ENCODE data around the gene SPTBN5.

SPTBN5 gene

GRCh38 chr15:41825572-41826535, 68.0 kb downstream of the SPTBN5 start:
- Histone ChIP-seq H3K9me2 (replicated peaks; ENCODE audit: low read depth, low read length) (no peaks in the 10 kb centered on the region), H3K9me3 (ENCODE audit: insufficient read depth, low read depth, low read length) (no peaks in the 10 kb centered on the region), H2AFZ (ENCODE audit: low read length) (no peak overlapping the region), H4K20me1 (ENCODE audit: insufficient read depth, low read length, poor library complexity, severe bottlenecking) (no peaks in the 10 kb centered on the region), H3K4me3 (ENCODE audit: low read length, poor library complexity, severe bottlenecking) (no peak overlapping the region), H3K9ac (ENCODE audit: low read depth, low read length, poor library complexity, severe bottlenecking) (no peak overlapping the region), H3K4me1 (ENCODE audit: insufficient read depth, low read length, poor library complexity, severe bottlenecking) (peaks cover 33% of the 10 kb centered on the region), H3K27me3 (ENCODE audit: insufficient read depth, low read length, poor library complexity, severe bottlenecking) (no peaks in the 10 kb centered on the region), H3F3A (ENCODE audit: low read depth) (no peaks in the 10 kb centered on the region), H3K36me3 (ENCODE audit: insufficient read depth, low read length) (peaks cover 32% of the 10 kb centered on the region; the same call in 1 of the 2 replicates), H3K79me2 (ENCODE audit: insufficient read depth, low read length) (peaks cover 25% of the 10 kb centered on the region), H3K4me2 (ENCODE audit: low read depth, low read length, poor library complexity, severe bottlenecking) (no peak overlapping the region)
- TF ChIP-seq, protein P1, sequence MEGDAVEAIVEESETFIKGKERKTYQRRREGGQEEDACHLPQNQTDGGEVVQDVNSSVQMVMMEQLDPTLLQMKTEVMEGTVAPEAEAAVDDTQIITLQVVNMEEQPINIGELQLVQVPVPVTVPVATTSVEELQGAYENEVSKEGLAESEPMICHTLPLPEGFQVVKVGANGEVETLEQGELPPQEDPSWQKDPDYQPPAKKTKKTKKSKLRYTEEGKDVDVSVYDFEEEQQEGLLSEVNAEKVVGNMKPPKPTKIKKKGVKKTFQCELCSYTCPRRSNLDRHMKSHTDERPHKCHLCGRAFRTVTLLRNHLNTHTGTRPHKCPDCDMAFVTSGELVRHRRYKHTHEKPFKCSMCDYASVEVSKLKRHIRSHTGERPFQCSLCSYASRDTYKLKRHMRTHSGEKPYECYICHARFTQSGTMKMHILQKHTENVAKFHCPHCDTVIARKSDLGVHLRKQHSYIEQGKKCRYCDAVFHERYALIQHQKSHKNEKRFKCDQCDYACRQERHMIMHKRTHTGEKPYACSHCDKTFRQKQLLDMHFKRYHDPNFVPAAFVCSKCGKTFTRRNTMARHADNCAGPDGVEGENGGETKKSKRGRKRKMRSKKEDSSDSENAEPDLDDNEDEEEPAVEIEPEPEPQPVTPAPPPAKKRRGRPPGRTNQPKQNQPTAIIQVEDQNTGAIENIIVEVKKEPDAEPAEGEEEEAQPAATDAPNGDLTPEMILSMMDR (conservative IDR thresholded peaks at IDR 0.05; ENCODE audit: low read length): no peak
- TF ChIP-seq EZH2phosphoT487 (IDR thresholded peaks at IDR 0.05; ENCODE audit: borderline replicate concordance): no peak

GRCh38 chr15:41825145-41825544, 68.7 kb downstream of the SPTBN5 start:
- H3K4me3 ChIP-seq (ENCODE audit: low read length, poor library complexity, severe bottlenecking): no peak overlapping the region
- peaks cover 32% of the 10 kb centered on the region; the same call in 1 of the 2 replicates for H3K36me3 ChIP-seq (ENCODE audit: insufficient read depth, low read length)
- H3K4me1 ChIP-seq (ENCODE audit: insufficient read depth, low read length, poor library complexity, severe bottlenecking): peaks cover 26% of the 10 kb centered on the region
- no peaks in the 10 kb centered on the region for H4K20me1 ChIP-seq (ENCODE audit: insufficient read depth, low read length, poor library complexity, severe bottlenecking)
- peaks cover 20% of the 10 kb centered on the region for H3K79me2 ChIP-seq (ENCODE audit: insufficient read depth, low read length)
- H3K9me3 ChIP-seq (ENCODE audit: insufficient read depth, low read depth, low read length): no peaks in the 10 kb centered on the region
- H3K9me2 ChIP-seq (replicated peaks; ENCODE audit: low read depth, low read length): no peaks in the 10 kb centered on the region
- H3K9ac ChIP-seq (ENCODE audit: low read depth, low read length, poor library complexity, severe bottlenecking): no peak overlapping the region
- TF ChIP-seq EZH2phosphoT487 (IDR thresholded peaks at IDR 0.05; ENCODE audit: borderline replicate concordance): no peak
- TF ChIP-seq, protein P1 (conservative IDR thresholded peaks at IDR 0.05; ENCODE audit: low read length): no peak
- no peaks in the 10 kb centered on the region for H3F3A ChIP-seq (ENCODE audit: low read depth)
- no peak overlapping the region for H3K4me2 ChIP-seq (ENCODE audit: low read depth, low read length, poor library complexity, severe bottlenecking)
- no peaks in the 10 kb centered on the region for H3K27me3 ChIP-seq (ENCODE audit: insufficient read depth, low read length, poor library complexity, severe bottlenecking)
- no peak overlapping the region for H2AFZ ChIP-seq (ENCODE audit: low read length)

DNA sequence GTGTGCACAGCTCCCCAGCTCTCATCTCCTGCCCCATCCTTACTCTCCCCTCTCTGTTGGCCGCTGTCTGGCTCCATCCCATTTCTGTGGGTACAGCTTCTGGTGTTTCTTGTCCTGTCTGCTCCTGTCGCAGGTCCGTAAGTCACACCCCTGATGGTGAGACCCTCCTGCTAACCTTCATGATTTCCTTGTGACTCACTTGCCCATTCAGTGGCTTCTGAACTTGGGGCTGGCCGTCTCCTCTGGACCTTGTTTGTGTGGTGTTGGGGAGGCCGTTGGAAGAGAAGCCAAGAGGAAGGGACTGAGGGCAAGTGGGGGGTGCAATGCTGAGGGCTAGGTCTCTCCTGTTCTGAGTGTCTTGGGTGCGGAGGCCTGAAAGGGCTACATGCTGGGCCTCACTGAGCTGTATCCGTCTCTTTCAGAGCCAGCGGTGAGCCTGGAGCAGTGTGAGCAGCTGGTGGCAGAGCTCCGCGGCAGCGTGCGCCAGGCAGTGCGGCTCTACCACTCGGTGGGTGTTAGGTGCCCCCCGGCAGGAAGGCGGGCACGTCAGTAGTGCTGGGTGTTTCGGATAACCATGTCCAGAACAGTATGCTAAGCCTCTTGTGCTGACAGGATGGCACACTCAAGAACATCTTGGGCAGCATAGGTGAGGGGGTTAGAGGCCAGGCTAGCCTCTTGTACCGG, 69.6 kb downstream of the SPTBN5 start:
- no peaks in the 10 kb centered on the region for H3K27me3 ChIP-seq (ENCODE audit: insufficient read depth, low read length, poor library complexity, severe bottlenecking)
- peaks cover 33% of the 10 kb centered on the region; the same call in 1 of the 2 replicates for H3K36me3 ChIP-seq (ENCODE audit: insufficient read depth, low read length)

More for the DNA sequence above, 69.6 kb downstream of the SPTBN5 start:
- no peak overlapping the region for H3K4me2 ChIP-seq (ENCODE audit: low read depth, low read length, poor library complexity, severe bottlenecking)
- H4K20me1 ChIP-seq (ENCODE audit: insufficient read depth, low read length, poor library complexity, severe bottlenecking): no peaks in the 10 kb centered on the region
- peaks cover 11% of the 10 kb centered on the region for H3K79me2 ChIP-seq (ENCODE audit: insufficient read depth, low read length)
- H3K9ac ChIP-seq (ENCODE audit: low read depth, low read length, poor library complexity, severe bottlenecking): no peak overlapping the region
- H3K9me2 ChIP-seq (replicated peaks; ENCODE audit: low read depth, low read length): no peaks in the 10 kb centered on the region
- TF ChIP-seq, protein P1 (conservative IDR thresholded peaks at IDR 0.05; ENCODE audit: low read length): no peak
- no peak for TF ChIP-seq EZH2phosphoT487 (IDR thresholded peaks at IDR 0.05; ENCODE audit: borderline replicate concordance)
- H3K4me3 ChIP-seq (ENCODE audit: low read length, poor library complexity, severe bottlenecking): no peak overlapping the region
- no peaks in the 10 kb centered on the region for H3K9me3 ChIP-seq (ENCODE audit: insufficient read depth, low read depth, low read length)
- no peaks in the 10 kb centered on the region for H3F3A ChIP-seq (ENCODE audit: low read depth)
- no peak overlapping the region for H2AFZ ChIP-seq (ENCODE audit: low read length)
- peaks cover 16% of the 10 kb centered on the region for H3K4me1 ChIP-seq (ENCODE audit: insufficient read depth, low read length, poor library complexity, severe bottlenecking)

Measured in Loucy (cell line).